Measurements from ENCODE around the gene FNBP1. TPM values are rescaled to one million over a fixed set of nuclear protein-coding genes. Genes with fewer than 3 reads are reported as not detected.

Gene FNBP1
- total RNA-seq, 1 donor from 2014 or later: 87.2 TPM

DNA sequence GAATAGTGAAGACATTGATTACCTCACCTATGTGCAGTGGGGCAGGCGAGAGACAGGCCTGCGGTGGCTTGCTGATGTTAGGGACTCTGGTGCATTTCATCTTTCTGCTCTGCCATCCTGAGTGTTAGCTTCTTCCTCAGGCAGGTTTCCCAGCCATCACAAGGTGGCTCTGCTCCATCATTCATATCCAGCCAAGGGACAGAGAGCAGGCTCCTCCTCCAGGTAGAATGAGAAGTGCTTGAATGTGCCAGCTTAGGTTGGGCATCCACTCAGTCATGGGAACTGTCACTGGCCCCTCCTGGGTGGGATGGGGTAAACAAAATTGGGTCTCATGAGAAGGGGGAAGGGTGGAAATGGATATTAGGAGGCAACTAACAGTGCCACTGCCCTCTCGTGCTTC lies 35.6 kb upstream of the FNBP1 start:
- no peak overlapping the region for H3K27ac ChIP-seq
- DNase-seq (ENCODE audit: low spot score in 2 of 2): no peak
- H3K36me3 ChIP-seq: peaks cover 51 to 76% of the 10 kb centered on the region in 2 donors
- H3K4me1 ChIP-seq: peaks cover under 1 to 6% of the 10 kb centered on the region in 2 donors
- H3K9me3 ChIP-seq: no peaks in the 10 kb centered on the region
- intact Hi-C loops (cut with DNase I): no loop called here
- H3K4me3 ChIP-seq: no peak overlapping the region
- TF ChIP-seq, protein P1, sequence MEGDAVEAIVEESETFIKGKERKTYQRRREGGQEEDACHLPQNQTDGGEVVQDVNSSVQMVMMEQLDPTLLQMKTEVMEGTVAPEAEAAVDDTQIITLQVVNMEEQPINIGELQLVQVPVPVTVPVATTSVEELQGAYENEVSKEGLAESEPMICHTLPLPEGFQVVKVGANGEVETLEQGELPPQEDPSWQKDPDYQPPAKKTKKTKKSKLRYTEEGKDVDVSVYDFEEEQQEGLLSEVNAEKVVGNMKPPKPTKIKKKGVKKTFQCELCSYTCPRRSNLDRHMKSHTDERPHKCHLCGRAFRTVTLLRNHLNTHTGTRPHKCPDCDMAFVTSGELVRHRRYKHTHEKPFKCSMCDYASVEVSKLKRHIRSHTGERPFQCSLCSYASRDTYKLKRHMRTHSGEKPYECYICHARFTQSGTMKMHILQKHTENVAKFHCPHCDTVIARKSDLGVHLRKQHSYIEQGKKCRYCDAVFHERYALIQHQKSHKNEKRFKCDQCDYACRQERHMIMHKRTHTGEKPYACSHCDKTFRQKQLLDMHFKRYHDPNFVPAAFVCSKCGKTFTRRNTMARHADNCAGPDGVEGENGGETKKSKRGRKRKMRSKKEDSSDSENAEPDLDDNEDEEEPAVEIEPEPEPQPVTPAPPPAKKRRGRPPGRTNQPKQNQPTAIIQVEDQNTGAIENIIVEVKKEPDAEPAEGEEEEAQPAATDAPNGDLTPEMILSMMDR (IDR thresholded peaks at IDR 0.05): no peak
- no peaks in the 10 kb centered on the region for H3K27me3 ChIP-seq

DNA sequence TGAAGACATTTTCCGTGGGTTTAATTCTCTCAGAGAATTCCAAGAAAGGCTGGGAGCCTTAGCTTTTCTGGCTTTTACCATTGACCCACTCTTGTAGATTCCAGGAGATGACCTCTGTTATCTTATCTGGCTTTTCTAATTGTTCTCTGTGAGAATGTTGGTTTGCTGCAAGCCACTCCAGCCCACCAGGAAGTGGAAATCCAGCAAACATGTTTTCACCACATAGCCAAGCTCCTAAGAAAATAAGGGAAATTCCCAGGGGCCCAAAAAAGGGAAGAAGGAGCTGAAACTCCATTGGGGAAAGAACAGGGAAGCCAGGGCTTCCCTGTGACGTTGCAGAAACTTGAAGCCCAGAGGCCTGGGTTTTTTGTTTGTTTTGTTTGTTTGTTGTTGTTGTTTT lies 30.4 kb upstream of the FNBP1 start:
- H3K27ac ChIP-seq: peak overlapping the region; percentile 31 to 56
- TF ChIP-seq, protein P1 (IDR thresholded peaks at IDR 0.05): no peak
- intact Hi-C loops (cut with DNase I): no loop called here

DNA sequence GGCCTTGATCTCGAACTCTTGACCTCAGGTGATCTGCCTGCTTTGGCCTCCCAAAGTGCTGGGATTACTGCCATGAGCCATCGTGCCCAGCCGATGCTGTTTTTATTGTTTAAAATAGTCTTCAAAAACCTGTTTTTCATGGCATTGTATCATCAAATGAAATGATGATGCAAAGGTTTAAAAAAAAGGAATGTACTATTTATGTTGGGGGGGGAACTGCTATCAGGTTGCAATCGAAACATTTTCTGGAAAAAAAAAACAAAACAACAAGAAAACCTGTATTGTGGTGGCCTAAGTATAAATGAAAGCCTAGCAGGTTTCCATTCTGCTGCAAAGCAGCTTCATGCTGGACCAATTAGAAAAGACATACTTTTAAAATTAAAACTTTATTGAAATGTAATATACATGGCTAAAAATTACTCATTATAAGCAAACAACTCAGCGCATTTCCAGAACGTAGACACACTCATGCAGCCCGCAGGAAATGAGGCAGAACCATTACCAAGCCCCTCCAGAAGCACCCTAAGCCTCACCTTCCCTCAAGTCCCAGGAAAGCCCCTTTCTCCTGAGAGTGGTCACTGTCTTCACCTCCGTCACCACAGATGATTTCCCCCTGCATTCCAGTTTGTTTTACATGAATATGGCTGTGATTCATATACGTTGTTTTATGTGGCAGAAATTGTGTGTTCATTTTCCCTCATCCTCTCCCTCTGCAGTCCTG lies 29.7 kb upstream of the FNBP1 start:
- Histone ChIP-seq H3K27me3 (no peaks in the 10 kb centered on the region), H3K4me3 (no peak overlapping the region), H3K9me3 (no peaks in the 10 kb centered on the region), H3K36me3 (peaks cover 17 to 23% of the 10 kb centered on the region in 2 donors), H3K4me1 (peaks cover 12 to 34% of the 10 kb centered on the region in 2 donors), H3K27ac (peak overlapping the region; percentile 31 to 56)
- DNase-seq (ENCODE audit: low spot score in 2 of 2): no peak
- TF ChIP-seq, protein P1 (IDR thresholded peaks at IDR 0.05): no peak
- intact Hi-C loops (cut with DNase I): no loop called here

More for the DNA sequence above, 30.4 kb upstream of the FNBP1 start:
- Histone ChIP-seq H3K9me3 (no peaks in the 10 kb centered on the region), H3K36me3 (peaks cover 22 to 30% of the 10 kb centered on the region in 2 donors), H3K27me3 (no peaks in the 10 kb centered on the region), H3K4me3 (no peak overlapping the region), H3K4me1 (peaks cover 12 to 27% of the 10 kb centered on the region in 2 donors)
- DNase-seq (ENCODE audit: low spot score in 2 of 2): no peak

DNA sequence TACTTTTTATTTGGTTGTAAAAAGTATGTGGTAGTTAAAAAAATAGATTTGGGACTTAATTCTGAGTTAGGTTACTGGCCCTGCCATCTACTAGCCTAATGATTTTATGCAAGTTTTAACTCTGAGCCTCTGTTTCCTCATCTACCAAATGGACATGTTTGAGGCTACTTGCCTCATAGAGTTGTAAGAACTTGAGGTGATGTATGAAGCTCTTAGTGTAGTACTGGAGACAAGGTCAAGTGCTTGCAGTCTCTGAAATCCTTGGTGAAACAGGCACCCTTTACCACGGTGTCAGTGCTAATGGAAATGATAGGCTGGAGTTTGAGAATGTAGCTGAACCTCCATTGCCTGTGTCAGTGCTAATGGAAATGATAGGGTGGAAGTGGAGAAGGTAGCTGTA lies 26.1 kb upstream of the FNBP1 start:
- H3K9me3 ChIP-seq: no peaks in the 10 kb centered on the region
- no peaks in the 10 kb centered on the region for H3K27me3 ChIP-seq
- H3K4me1 ChIP-seq: peaks cover 17 to 39% of the 10 kb centered on the region in 2 donors
- TF ChIP-seq, protein P1 (IDR thresholded peaks at IDR 0.05): no peak
- peak overlapping the region; percentile 46 to 71 for H3K27ac ChIP-seq
- DNase-seq (ENCODE audit: low spot score in 2 of 2): no peak
- H3K36me3 ChIP-seq: peaks cover 0 to 4% of the 10 kb centered on the region in 2 donors
- intact Hi-C loops (cut with DNase I): no loop called here
- H3K4me3 ChIP-seq: no peak overlapping the region

DNA sequence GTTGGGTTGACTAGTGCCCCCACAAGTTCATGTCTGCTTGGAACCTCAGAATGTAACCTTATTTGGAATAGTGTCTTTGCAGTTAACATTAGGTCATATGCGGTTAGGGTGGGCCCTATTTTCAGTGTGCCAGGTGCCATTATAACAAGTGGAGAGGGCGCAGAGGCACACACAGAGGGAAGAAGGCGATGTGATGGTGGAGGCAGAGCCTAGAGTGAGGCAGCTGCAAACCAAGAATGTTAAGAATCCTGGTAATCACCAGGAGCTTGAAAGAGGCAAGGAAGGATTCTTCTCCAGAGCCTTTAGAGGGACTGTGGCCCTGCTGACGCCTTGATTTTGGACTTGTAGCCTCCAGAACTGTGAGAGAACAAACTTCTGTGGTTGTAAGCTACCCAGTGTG lies 21.6 kb upstream of the FNBP1 start:
- Histone ChIP-seq H3K4me1 (peaks cover 8 to 22% of the 10 kb centered on the region in 2 donors), H3K36me3 (peaks cover 0 to 4% of the 10 kb centered on the region in 2 donors), H3K9me3 (no peaks in the 10 kb centered on the region), H3K27me3 (no peaks in the 10 kb centered on the region), H3K4me3 (no peak overlapping the region), H3K27ac (no peak overlapping the region)
- TF ChIP-seq, protein P1 (IDR thresholded peaks at IDR 0.05): no peak
- no peak for DNase-seq (ENCODE audit: low spot score in 2 of 2)
- intact Hi-C loops (cut with DNase I): no loop called here
